Measurements from ENCODE around the gene TACO1. TPM values are rescaled to one million over a fixed set of nuclear protein-coding genes. Genes with fewer than 3 reads are reported as not detected.

TACO1 gene
- total RNA-seq, 1 donor from 2014 or later: 16.2 TPM

GRCh38 chr17:63571632-63572310 lies 28.9 kb upstream of the TACO1 start:
- H3K9me3 Mint-ChIP-seq: no peaks in the 10 kb centered on the region
- DNase-seq (ENCODE audit: low spot score in 2 of 2, unreplicated experiment in 2 of 2): no peak
- H3K27me3 Mint-ChIP-seq (ENCODE audit: low read depth): no peaks in the 10 kb centered on the region
- H3K27ac Mint-ChIP-seq: no peak overlapping the region
- peaks cover 2% of the 10 kb centered on the region for H3K36me3 Mint-ChIP-seq
- H3K4me1 Mint-ChIP-seq: peaks cover 2% of the 10 kb centered on the region
- no peak for TF ChIP-seq CTCF (IDR thresholded peaks at IDR 0.05; ENCODE audit: unreplicated experiment)
- H3K4me3 Mint-ChIP-seq: no peak overlapping the region

GRCh38 chr17:63573634-63574033 lies 27.1 kb upstream of the TACO1 start:
- Mint-ChIP-seq H3K27me3 (ENCODE audit: low read depth) (no peaks in the 10 kb centered on the region), H3K4me3 (no peak overlapping the region), H3K4me1 (peaks cover 2% of the 10 kb centered on the region), H3K27ac (no peak overlapping the region), H3K36me3 (peaks cover 2% of the 10 kb centered on the region), H3K9me3 (no peaks in the 10 kb centered on the region)
- TF ChIP-seq CTCF (IDR thresholded peaks at IDR 0.05; ENCODE audit: unreplicated experiment): no peak
- DNase-seq (ENCODE audit: low spot score in 2 of 2, unreplicated experiment in 2 of 2): no peak

DNA sequence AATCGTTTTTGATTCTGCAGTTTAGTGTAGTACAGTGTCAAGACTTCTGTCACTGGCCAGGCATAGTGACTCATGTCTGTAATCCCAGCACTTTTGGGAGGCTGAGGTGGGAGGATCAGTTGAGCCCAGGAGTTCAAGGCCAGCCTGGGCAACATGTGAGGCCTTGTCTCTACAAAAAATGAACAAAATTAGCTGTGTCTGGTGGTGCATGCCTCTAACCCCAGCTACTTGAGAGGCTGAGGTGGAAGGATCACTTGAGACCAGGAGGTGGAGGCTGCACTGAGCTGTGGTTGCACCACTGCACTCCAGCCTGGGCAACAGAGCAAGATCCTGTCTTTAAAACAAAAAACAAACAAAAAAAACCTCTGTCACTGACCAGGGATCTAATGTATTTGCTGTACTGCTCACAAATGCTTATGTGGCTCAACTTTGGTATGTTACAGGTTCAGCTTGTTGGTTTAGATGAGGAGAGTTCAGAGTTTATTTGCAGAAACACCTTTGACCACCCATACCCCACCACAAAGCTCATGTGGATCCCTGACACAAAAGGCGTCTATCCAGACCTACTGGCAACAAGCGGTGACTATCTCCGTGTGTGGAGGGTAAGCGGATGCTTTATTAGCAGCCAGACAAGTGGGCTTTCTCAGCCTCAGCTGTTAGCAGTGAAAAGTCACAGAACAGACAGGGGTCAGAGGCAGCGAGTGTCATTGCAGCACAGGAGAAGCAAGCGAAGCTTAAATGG lies 22.5 kb upstream of the TACO1 start:
- H3K36me3 Mint-ChIP-seq: peaks cover 15% of the 10 kb centered on the region
- no peak overlapping the region for H3K4me3 Mint-ChIP-seq
- DNase-seq (ENCODE audit: low spot score in 2 of 2, unreplicated experiment in 2 of 2): no peak
- no peaks in the 10 kb centered on the region for H3K27me3 Mint-ChIP-seq (ENCODE audit: low read depth)
- H3K4me1 Mint-ChIP-seq: peaks cover 19% of the 10 kb centered on the region
- no peaks in the 10 kb centered on the region for H3K9me3 Mint-ChIP-seq
- TF ChIP-seq CTCF (IDR thresholded peaks at IDR 0.05; ENCODE audit: unreplicated experiment): no peak
- no peak overlapping the region for H3K27ac Mint-ChIP-seq

DNA sequence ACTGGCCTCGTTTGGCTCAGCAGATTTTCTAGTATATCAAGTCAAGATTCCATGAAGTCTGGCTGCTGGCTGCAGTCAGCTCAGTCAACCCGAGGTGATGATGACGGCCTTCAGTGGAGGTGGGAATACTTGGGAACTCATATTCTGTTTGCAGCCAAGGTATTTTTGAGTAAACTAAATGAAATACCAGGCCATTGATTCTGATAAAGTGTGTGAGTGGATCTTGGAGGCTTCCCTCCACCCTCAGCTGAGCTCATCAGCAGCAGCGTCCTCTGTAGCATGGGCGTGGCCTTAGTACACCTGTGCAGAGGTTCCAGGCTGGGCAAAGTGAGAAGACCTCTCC lies 22.0 kb upstream of the TACO1 start:
- no peaks in the 10 kb centered on the region for H3K27me3 Mint-ChIP-seq (ENCODE audit: low read depth)
- DNase-seq (ENCODE audit: low spot score in 2 of 2, unreplicated experiment in 2 of 2): no peak
- no peaks in the 10 kb centered on the region for H3K9me3 Mint-ChIP-seq
- peaks cover 20% of the 10 kb centered on the region for H3K36me3 Mint-ChIP-seq
- peaks cover 19% of the 10 kb centered on the region for H3K4me1 Mint-ChIP-seq
- TF ChIP-seq CTCF (IDR thresholded peaks at IDR 0.05; ENCODE audit: unreplicated experiment): no peak
- peak overlapping the region; percentile 80 for H3K27ac Mint-ChIP-seq
- no peak overlapping the region for H3K4me3 Mint-ChIP-seq

GRCh38 chr17:63579633-63580032 lies 21.1 kb upstream of the TACO1 start:
- TF ChIP-seq CTCF (IDR thresholded peaks at IDR 0.05; ENCODE audit: unreplicated experiment): no peak
- H3K4me3 Mint-ChIP-seq: no peak overlapping the region
- peaks cover 23% of the 10 kb centered on the region for H3K36me3 Mint-ChIP-seq
- H3K9me3 Mint-ChIP-seq: no peaks in the 10 kb centered on the region
- peak overlapping the region; percentile 80 for H3K27ac Mint-ChIP-seq
- H3K27me3 Mint-ChIP-seq (ENCODE audit: low read depth): no peaks in the 10 kb centered on the region
- peaks cover 19% of the 10 kb centered on the region for H3K4me1 Mint-ChIP-seq
- DNase-seq (ENCODE audit: low spot score in 2 of 2, unreplicated experiment in 2 of 2): no peak
